WTC11 (cell line): ENCODE results near the gene SPRR5. TPM values are rescaled to one million over a fixed set of nuclear protein-coding genes. Genes with fewer than 3 reads are reported as not detected.

Experiments used
- ATAC-seq: fragments of 200-7000 bp; cut with Tn5 transposase; 2 replicates; pipeline ENCODE4 v1.10.0; 2021; ENCODE audit warnings: mild to moderate bottlenecking, moderate library complexity
- CTCF ChIA-PET: fragments of 300-600 bp; sonication (Branson Sonifier 250); formaldehyde crosslinking; loops from one replicate; lab custom pipeline; 2021; ENCODE audit warnings: antibody characterized with exemption; lab: Charles Lee
- POLR2A ChIA-PET: fragments of 350-600 bp; sonication (Branson Sonifier 250); formaldehyde crosslinking; loops from one replicate; lab custom pipeline; 2021; ENCODE audit warnings: antibody characterized with exemption; lab: Charles Lee
- DNase-seq: peaks from one replicate; pipeline ENCODE4 v3.0.0; 2021; ENCODE audit warnings: low spot score
- H3K27ac Mint-ChIP-seq: 2 replicates; pipeline ENCODE4 v1.8.0; 2021; ENCODE audit warnings: mixed read lengths
- H3K27me3 Mint-ChIP-seq: 2 replicates; pipeline ENCODE4 v1.8.0; 2021; ENCODE audit warnings: low read depth, mild to moderate bottlenecking, moderate library complexity, mixed read lengths
- H3K36me3 Mint-ChIP-seq: 2 replicates; pipeline ENCODE4 v1.8.0; 2021; ENCODE audit warnings: mixed read lengths
- H3K4me1 Mint-ChIP-seq: 2 replicates; pipeline ENCODE4 v1.8.0; 2022; ENCODE audit warnings: mixed read lengths
- H3K4me3 Mint-ChIP-seq: 2 replicates; pipeline ENCODE4 v1.8.0; 2021; ENCODE audit warnings: mild to moderate bottlenecking, moderate library complexity, mixed read lengths
- H3K9me3 Mint-ChIP-seq: 2 replicates; pipeline ENCODE4 v1.8.0; 2021; ENCODE audit warnings: mixed read lengths
- AR ChIP-seq: fragments of 250-450 bp; sonication (Bioruptor Pico); IDR thresholded peaks from 2 replicates; pipeline ENCODE4 v1.9.0; 2021; ENCODE audit warnings: mild to moderate bottlenecking
- ARID4B ChIP-seq: sonication (generic); formaldehyde crosslinking; IDR thresholded peaks from 2 replicates; pipeline ENCODE4 v1.8.0; 2023; ENCODE audit warnings: missing genetic modification reagents, mild to moderate bottlenecking, borderline replicate concordance
- ATF1 ChIP-seq: sonication (generic); formaldehyde crosslinking; IDR thresholded peaks from 2 replicates; pipeline ENCODE4 v1.8.1; 2023; ENCODE audit warnings: mild to moderate bottlenecking, moderate library complexity, missing genetic modification reagents
- ATF2 ChIP-seq: sonication (generic); formaldehyde crosslinking; IDR thresholded peaks from 2 replicates; pipeline ENCODE4 v1.8.1; 2022; ENCODE audit warnings: low read depth, missing genetic modification reagents, borderline replicate concordance
- ATF6 ChIP-seq: sonication (generic); formaldehyde crosslinking; IDR thresholded peaks from 2 replicates; pipeline ENCODE4 v1.8.1; 2023; ENCODE audit warnings: mild to moderate bottlenecking, missing genetic modification reagents
- E2F5 ChIP-seq: sonication (generic); formaldehyde crosslinking; IDR thresholded peaks from 2 replicates; pipeline ENCODE4 v1.8.1; 2022; ENCODE audit warnings: mild to moderate bottlenecking, moderate library complexity, missing genetic modification reagents
- FOXK1 ChIP-seq: sonication (generic); formaldehyde crosslinking; IDR thresholded peaks from 2 replicates; pipeline ENCODE4 v1.8.0; 2022; ENCODE audit warnings: mild to moderate bottlenecking, moderate library complexity, missing genetic modification reagents
- GABPB1 ChIP-seq: sonication (generic); formaldehyde crosslinking; IDR thresholded peaks from 2 replicates; pipeline ENCODE4 v1.8.1; 2023; ENCODE audit warnings: mild to moderate bottlenecking, missing genetic modification reagents
- HMGA2 ChIP-seq: fragments of 250-450 bp; sonication (Bioruptor Pico); IDR thresholded peaks from 2 replicates; pipeline ENCODE4 v1.4.0; 2021; ENCODE audit warnings: mild to moderate bottlenecking, moderate library complexity
- JUN ChIP-seq: sonication (generic); formaldehyde crosslinking; IDR thresholded peaks from 2 replicates; pipeline ENCODE4 v1.8.0; 2023; ENCODE audit warnings: mild to moderate bottlenecking, missing genetic modification reagents
- MXD4 ChIP-seq: fragments of 250-450 bp; sonication (Bioruptor Pico); IDR thresholded peaks from 2 replicates; pipeline ENCODE4 v1.8.0; 2021; ENCODE audit warnings: mild to moderate bottlenecking, moderate library complexity, borderline replicate concordance
- NFYB ChIP-seq: sonication (generic); formaldehyde crosslinking; conservative IDR thresholded peaks from 2 replicates; pipeline ENCODE4 v1.8.0; 2022; ENCODE audit warnings: low read depth, missing genetic modification reagents
- OVOL2 ChIP-seq: fragments of 250-450 bp; sonication (Bioruptor Pico); IDR thresholded peaks from 2 replicates; pipeline ENCODE4 v1.9.0; 2021; ENCODE audit warnings: mild to moderate bottlenecking, borderline replicate concordance
- SMAD3 ChIP-seq: sonication (generic); formaldehyde crosslinking; IDR thresholded peaks from 2 replicates; pipeline ENCODE4 v1.8.0; 2022; ENCODE audit warnings: missing genetic modification reagents, mild to moderate bottlenecking, borderline replicate concordance
- STAT6 ChIP-seq: sonication (generic); formaldehyde crosslinking; conservative IDR thresholded peaks from 2 replicates; pipeline ENCODE4 v1.8.1; 2023; ENCODE audit warnings: mild to moderate bottlenecking, low read depth, missing genetic modification reagents, moderate library complexity
- TP53 ChIP-seq: sonication (generic); formaldehyde crosslinking; IDR thresholded peaks from 2 replicates; pipeline ENCODE4 v1.8.1; 2023; ENCODE audit warnings: mild to moderate bottlenecking, missing genetic modification reagents
- ZBTB21 ChIP-seq: sonication (generic); formaldehyde crosslinking; IDR thresholded peaks from 2 replicates; pipeline ENCODE4 v1.8.1; 2023; ENCODE audit warnings: mild to moderate bottlenecking, missing genetic modification reagents, borderline replicate concordance
- ZBTB43 ChIP-seq: sonication (generic); formaldehyde crosslinking; IDR thresholded peaks from 2 replicates; pipeline ENCODE4 v1.8.1; 2023; ENCODE audit warnings: mild to moderate bottlenecking, missing genetic modification reagents
- ZSCAN18 ChIP-seq: fragments of 250-450 bp; sonication (Bioruptor Pico); IDR thresholded peaks from 2 replicates; pipeline ENCODE4 v2.1.2; 2022; ENCODE audit warnings: mild to moderate bottlenecking, moderate library complexity
- total RNA-seq: library from RNA; stranded (reverse); gene quantifications from 3 replicates; pipeline ENCODE4 v1.2.3, GENCODE V29; 2021

The SPRR5 gene
- total RNA-seq, 1 experiment from 2014 or later = not detected

GRCh38 chr1:152964536-152964935 is 17.5 kb downstream of the SPRR5 start (continued):
- no peak for TF ChIP-seq STAT6 (CRISPR knock-in tag)
- no peak for TF ChIP-seq ZBTB43 (CRISPR knock-in tag)

- ATAC-seq = no peak
- H3K4me3 Mint-ChIP-seq = no peak overlapping the region
- H3K27me3 Mint-ChIP-seq = no peaks in the 10 kb centered on the region; the same call in 1 of the 2 replicates
- TF ChIP-seq ZBTB21 = no peak
- no peak for TF ChIP-seq E2F5 (CRISPR knock-in tag)
- no peak for TF ChIP-seq ATF1
- TF ChIP-seq NFYB (CRISPR knock-in tag) = no peak
- no peak for TF ChIP-seq FOXK1 (CRISPR knock-in tag)
- TF ChIP-seq ATF6 (CRISPR knock-in tag) = no peak
- TF ChIP-seq HMGA2 (CRISPR knock-in tag) = no peak
- TF ChIP-seq SMAD3 (CRISPR knock-in tag) = no peak
- TF ChIP-seq ATF2 (CRISPR knock-in tag) = no peak
- no peak for TF ChIP-seq ARID4B (CRISPR knock-in tag)
- no peak for TF ChIP-seq ZSCAN18 (CRISPR knock-in tag)
- no peak for TF ChIP-seq JUN (CRISPR knock-in tag)
- TF ChIP-seq MXD4 (CRISPR knock-in tag) = no peak
- no peak for TF ChIP-seq OVOL2
- TF ChIP-seq GABPB1 = no peak
- TF ChIP-seq TP53 (CRISPR knock-in tag) = no peak
- no peak for TF ChIP-seq AR (CRISPR knock-in tag)
These were observed 18.8 kb downstream of the SPRR5 start for GRCh38 chr1:152965853-152966252.

More at GRCh38 chr1:152965853-152966252, 18.8 kb downstream of the SPRR5 start:
- Mint-ChIP-seq H3K4me1 (no peaks in the 10 kb centered on the region; the same call in 1 of the 2 replicates), H3K9me3 (peaks cover 4% of the 10 kb centered on the region; the same call in 1 of the 2 replicates), H3K36me3 (no peaks in the 10 kb centered on the region), H3K27ac (no peak overlapping the region)
- POLR2A ChIA-PET = no interaction called here
- no peak for DNase-seq
- CTCF ChIA-PET = interaction anchor here (10.9 kb wide), 1 partner anchor 225 kb away, joined by 123 read pairs; no protein-coding TSS in a partner anchor
